ENCODE measurements around the gene HTR2C. TPM values are rescaled to one million over a fixed set of nuclear protein-coding genes. Genes with fewer than 3 reads are reported as not detected.

Gene HTR2C
- total and polyA plus RNA-seq, 10 of the 15 experiments (the other 5 are each of a cell fraction or from before 2014, with no cell fraction given): 0.03 TPM; not detected in 9

DNA sequence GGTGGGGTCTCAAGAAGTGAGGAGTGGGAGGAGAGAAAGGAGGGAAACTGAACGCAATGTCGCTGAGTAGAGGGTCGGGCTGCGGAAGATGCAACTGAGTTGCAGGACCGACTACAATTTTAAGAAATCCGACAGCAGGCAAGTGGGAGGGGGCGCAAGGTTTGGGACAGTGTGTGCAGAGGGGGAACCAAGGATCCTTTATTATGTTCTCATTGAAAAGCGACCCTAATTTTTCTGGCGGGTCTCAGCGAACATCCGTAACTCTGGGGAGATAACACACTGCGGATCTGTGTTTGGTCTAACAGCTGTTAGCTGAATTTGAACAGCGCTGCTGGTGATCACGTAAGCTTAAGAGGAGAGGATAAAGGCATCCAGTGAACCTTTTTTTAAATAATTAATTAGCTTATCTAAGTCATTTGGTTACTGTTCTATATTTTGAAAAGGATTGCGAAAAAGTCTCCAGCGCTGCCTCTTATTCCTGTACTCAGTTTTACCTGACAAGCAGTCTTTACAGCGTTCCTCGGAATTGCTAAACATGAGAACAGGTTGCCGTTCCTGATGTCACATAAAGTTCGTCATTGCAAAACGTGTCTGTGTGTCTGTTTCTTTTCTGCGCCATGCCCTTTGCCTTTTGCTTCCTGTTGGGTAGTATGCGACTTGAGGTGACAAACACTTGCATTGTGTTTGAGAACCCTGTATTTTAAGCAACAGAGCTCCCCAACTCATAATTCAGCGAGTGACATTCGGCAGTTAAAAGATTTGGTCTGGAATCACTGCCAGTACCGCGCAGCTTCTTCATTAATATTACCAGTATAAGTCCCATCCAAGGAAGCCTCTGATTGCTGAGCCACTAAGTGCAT is 1.3 kb downstream of the HTR2C start:
- BruUV-seq (replicated peaks): no TSS peak
- Histone ChIP-seq H3K27ac (ENCODE audit: control insufficient read depth, insufficient read depth) (no peak overlapping the region), H3K27me3 (replicated peaks in 1 of 2; ENCODE audit: control insufficient read depth in 2 of 2, insufficient read depth in 2 of 2, low read length in 1 of 2) (peaks cover 0 to 2% of the 10 kb centered on the region in 2 experiments; a peak in 3 of 4 replicates), H2AFZ (ENCODE audit: control insufficient read depth, low read depth, low read length) (no peak overlapping the region), H3K4me1 (ENCODE audit: control insufficient read depth, insufficient read depth, low read length) (no peaks in the 10 kb centered on the region), H3K4me3 (no peak overlapping the region), H4K20me1 (ENCODE audit: control insufficient read depth, insufficient read depth) (no peaks in the 10 kb centered on the region), H3K4me2 (ENCODE audit: control insufficient read depth, insufficient read depth) (no peak overlapping the region), H3K79me2 (ENCODE audit: control insufficient read depth, insufficient read depth, low read length) (no peaks in the 10 kb centered on the region), H3K36me3 (ENCODE audit: control insufficient read depth in 2 of 2, insufficient read depth in 2 of 2, low read length in 1 of 2) (no peaks in the 10 kb centered on the region), H3K9ac (ENCODE audit: control insufficient read depth, insufficient read depth, low read length) (no peak overlapping the region), H3K9me3 (replicated peaks; ENCODE audit: control insufficient read depth, insufficient read depth, low read length) (no peaks in the 10 kb centered on the region; the same call in 2 of the 3 replicates)
- ATAC-seq (no peak), FAIRE-seq (no peak), DNase-seq (ENCODE audit: low read depth, low spot score) (no peak)
- ChIA-PET CTCF (no interaction called here), POLR2A (no interaction called here), RAD21 (ENCODE audit: unreplicated experiment) (no interaction called here), SMC1A (ENCODE audit: uncharacterized antibody, unreplicated experiment) (no interaction called here)
- WGBS (ENCODE audit: insufficient coverage, insufficient replicate concordance, low lambda C conversion rate, missing lambda C conversion rate): 41% methylated on average over 26 of the region's 27 CpGs
- TF ChIP-seq, protein P1, sequence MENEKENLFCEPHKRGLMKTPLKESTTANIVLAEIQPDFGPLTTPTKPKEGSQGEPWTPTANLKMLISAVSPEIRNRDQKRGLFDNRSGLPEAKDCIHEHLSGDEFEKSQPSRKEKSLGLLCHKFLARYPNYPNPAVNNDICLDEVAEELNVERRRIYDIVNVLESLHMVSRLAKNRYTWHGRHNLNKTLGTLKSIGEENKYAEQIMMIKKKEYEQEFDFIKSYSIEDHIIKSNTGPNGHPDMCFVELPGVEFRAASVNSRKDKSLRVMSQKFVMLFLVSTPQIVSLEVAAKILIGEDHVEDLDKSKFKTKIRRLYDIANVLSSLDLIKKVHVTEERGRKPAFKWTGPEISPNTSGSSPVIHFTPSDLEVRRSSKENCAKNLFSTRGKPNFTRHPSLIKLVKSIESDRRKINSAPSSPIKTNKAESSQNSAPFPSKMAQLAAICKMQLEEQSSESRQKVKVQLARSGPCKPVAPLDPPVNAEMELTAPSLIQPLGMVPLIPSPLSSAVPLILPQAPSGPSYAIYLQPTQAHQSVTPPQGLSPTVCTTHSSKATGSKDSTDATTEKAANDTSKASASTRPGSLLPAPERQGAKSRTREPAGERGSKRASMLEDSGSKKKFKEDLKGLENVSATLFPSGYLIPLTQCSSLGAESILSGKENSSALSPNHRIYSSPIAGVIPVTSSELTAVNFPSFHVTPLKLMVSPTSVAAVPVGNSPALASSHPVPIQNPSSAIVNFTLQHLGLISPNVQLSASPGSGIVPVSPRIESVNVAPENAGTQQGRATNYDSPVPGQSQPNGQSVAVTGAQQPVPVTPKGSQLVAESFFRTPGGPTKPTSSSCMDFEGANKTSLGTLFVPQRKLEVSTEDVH (IDR thresholded peaks at IDR 0.05; ENCODE audit: low read depth, partially characterized antibody): no peak
- TF ChIP-seq JUND (IDR thresholded peaks at IDR 0.05; ENCODE audit: low read depth, low read length): no peak
- TF ChIP-seq, protein P2, sequence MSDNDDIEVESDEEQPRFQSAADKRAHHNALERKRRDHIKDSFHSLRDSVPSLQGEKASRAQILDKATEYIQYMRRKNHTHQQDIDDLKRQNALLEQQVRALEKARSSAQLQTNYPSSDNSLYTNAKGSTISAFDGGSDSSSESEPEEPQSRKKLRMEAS (IDR thresholded peaks at IDR 0.05; ENCODE audit: low read depth, low read length): no peak
- no peak for TF ChIP-seq SIN3A (IDR thresholded peaks at IDR 0.05; ENCODE audit: low read depth, low read length)
- no peak for TF ChIP-seq RAD21 (IDR thresholded peaks at IDR 0.05; ENCODE audit: insufficient read depth, low read depth, low read length)
- no peak for TF ChIP-seq POLR2AphosphoS5 (IDR thresholded peaks at IDR 0.05; ENCODE audit: low read length)
- TF ChIP-seq HDAC2 (IDR thresholded peaks at IDR 0.05): no peak
- no peak for TF ChIP-seq DPF2 (IDR thresholded peaks at IDR 0.05)
- TF ChIP-seq, protein P3, sequence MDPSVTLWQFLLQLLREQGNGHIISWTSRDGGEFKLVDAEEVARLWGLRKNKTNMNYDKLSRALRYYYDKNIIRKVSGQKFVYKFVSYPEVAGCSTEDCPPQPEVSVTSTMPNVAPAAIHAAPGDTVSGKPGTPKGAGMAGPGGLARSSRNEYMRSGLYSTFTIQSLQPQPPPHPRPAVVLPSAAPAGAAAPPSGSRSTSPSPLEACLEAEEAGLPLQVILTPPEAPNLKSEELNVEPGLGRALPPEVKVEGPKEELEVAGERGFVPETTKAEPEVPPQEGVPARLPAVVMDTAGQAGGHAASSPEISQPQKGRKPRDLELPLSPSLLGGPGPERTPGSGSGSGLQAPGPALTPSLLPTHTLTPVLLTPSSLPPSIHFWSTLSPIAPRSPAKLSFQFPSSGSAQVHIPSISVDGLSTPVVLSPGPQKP (IDR thresholded peaks at IDR 0.05; ENCODE audit: low read depth, low read length): no peak
- no peak for TF ChIP-seq HDGF (IDR thresholded peaks at IDR 0.05)
- no peak for TF ChIP-seq ASH2L (IDR thresholded peaks at IDR 0.05; ENCODE audit: borderline replicate concordance, low read depth)
- no peak for TF ChIP-seq SMARCA5 (IDR thresholded peaks at IDR 0.05)
- TF ChIP-seq NFYB (IDR thresholded peaks at IDR 0.05; ENCODE audit: insufficient read depth, low read depth, low read length): no peak
- TF ChIP-seq ZNF622 (IDR thresholded peaks at IDR 0.05): no peak
- TF ChIP-seq KDM1A (IDR thresholded peaks at IDR 0.05; ENCODE audit: borderline replicate concordance): no peak
- TF ChIP-seq CREB1 (IDR thresholded peaks at IDR 0.05; ENCODE audit: low read depth): no peak
- intact Hi-C loops (cut with micrococcal nuclease; ENCODE audit: unreplicated experiment) (no loop called here), in situ Hi-C loops (cut with MboI) (no loop called here)

Data from GM12878 (cell line).